LNCaP clone FGC (cell line): ENCODE measurements around the gene PPP1R3E.
A peak's percentile ranks its signal among the peaks of the same experiment; 100 is the strongest.
"Not testable (repeated sequence)": the region's sequence is repeated elsewhere in the genome, so short reads cannot be mapped to it uniquely, and the experiment has no call there.

ENCODE experiments used
- DNase-seq: peaks from one replicate; pipeline ENCODE4 v3.0.0-alpha.2; 2011; ENCODE audit warnings: low read depth
- H3K4me3 ChIP-seq: 2 replicates; pipeline ENCODE4 v1.5.1; 2011; ENCODE audit warnings: mild to moderate bottlenecking, low read depth, low read length, control low read depth
- CTCF ChIP-seq: IDR thresholded peaks from 2 replicates; pipeline ENCODE4 v1.5.1; 2012; ENCODE audit warnings: mild to moderate bottlenecking; ENCODE audit not compliant: control insufficient read depth, insufficient read depth; ENCODE audit errors: extremely low read depth

Gene PPP1R3E

GRCh38 chr14:23326491-23327332 is 24.1 kb upstream of the PPP1R3E start:
- TF ChIP-seq CTCF, result no peak
- no peak overlapping the region for H3K4me3 ChIP-seq
- no peak for DNase-seq

GRCh38 chr14:23325746-23326145 is 23.1 kb upstream of the PPP1R3E start:
- not testable (repeated sequence) for DNase-seq, H3K4me3 ChIP-seq

GRCh38 chr14:23324993-23325392 is 22.3 kb upstream of the PPP1R3E start:
- no peak for DNase-seq
- no peak overlapping the region for H3K4me3 ChIP-seq
- no peak for TF ChIP-seq CTCF

- no peak for DNase-seq
- TF ChIP-seq CTCF, result no peak
- H3K4me3 ChIP-seq, result no peak overlapping the region
Observed at GRCh38 chr14:23324455-23324846, 21.8 kb upstream of the PPP1R3E start.

- no peak for DNase-seq
- no peak overlapping the region for H3K4me3 ChIP-seq
- no peak for TF ChIP-seq CTCF
Observed at GRCh38 chr14:23323838-23324454, 21.3 kb upstream of the PPP1R3E start.

- H3K4me3 ChIP-seq, result peak overlapping the region; percentile 67
- no peak for TF ChIP-seq CTCF
- no peak for DNase-seq
Observed at GRCh38 chr14:23322568-23323517, 20.2 kb upstream of the PPP1R3E start.
